ENCODE data around the gene NPAS4.

GRCh38 chr11:66418168-66418985 lies 2.5 kb upstream of the NPAS4 start:
- no peak for TF ChIP-seq EZH2 (IDR thresholded peaks at IDR 0.05; ENCODE audit: insufficient read depth, poor library complexity, severe bottlenecking)
- no peak for TF ChIP-seq EZH2phosphoT487 (IDR thresholded peaks at IDR 0.05; ENCODE audit: insufficient read depth, low read depth)
